Adrenal gland (tissue), 5 donors: ENCODE measurements around the gene POLA2.

Source experiments
- POLR2A ChIP-seq, 2 donors: fragments of 450-650 bp; IDR thresholded peaks; one replicate each; pipeline ENCODE4 v1.6.1; 2017; ENCODE audit warnings: antibody characterized with exemption in 2 of 2, mild to moderate bottlenecking in 2 of 2, moderate library complexity in 1 of 2
- TF ChIP-seq, protein P1 (sequence below), 6 experiments: fragments of 450-650 bp in 4 of 6; fragments of 200-600 bp in 2 of 6; sonication (generic) in 1 of 6; IDR thresholded peaks; 1 replicate in 5 of 6; 2 replicates in 1 of 6; pipeline versions ENCODE4 v1.5.1 to v1.8.0; 2016 to 2021; ENCODE audit warnings: antibody characterized with exemption in 6 of 6, mild to moderate bottlenecking in 2 of 6, moderate library complexity in 1 of 6
- donor health status: DM: no; HTN: no; CAD: no.

DNA sequence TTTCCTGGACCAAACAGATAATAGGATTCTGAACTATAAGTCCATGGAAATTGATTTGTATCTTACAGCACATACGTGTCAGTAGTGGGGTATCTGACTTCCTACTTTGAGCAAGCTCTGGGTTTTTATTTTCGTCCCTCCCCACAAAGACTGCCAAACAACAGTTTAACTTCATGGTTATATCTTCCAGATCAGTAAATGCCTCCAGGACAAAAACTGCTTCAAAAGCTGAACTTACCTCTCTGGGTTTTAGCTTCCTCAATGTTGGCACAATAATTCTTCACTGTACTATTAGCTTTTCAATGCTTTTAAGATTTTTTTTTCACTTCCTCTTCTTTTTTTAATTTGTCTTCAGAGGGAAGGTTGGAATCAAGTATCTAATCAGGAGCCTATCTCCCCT lies 67.7 kb downstream of the POLA2 start:
- TF ChIP-seq POLR2A (IDR thresholded peaks at IDR 0.05): no peak
- TF ChIP-seq, protein P1, sequence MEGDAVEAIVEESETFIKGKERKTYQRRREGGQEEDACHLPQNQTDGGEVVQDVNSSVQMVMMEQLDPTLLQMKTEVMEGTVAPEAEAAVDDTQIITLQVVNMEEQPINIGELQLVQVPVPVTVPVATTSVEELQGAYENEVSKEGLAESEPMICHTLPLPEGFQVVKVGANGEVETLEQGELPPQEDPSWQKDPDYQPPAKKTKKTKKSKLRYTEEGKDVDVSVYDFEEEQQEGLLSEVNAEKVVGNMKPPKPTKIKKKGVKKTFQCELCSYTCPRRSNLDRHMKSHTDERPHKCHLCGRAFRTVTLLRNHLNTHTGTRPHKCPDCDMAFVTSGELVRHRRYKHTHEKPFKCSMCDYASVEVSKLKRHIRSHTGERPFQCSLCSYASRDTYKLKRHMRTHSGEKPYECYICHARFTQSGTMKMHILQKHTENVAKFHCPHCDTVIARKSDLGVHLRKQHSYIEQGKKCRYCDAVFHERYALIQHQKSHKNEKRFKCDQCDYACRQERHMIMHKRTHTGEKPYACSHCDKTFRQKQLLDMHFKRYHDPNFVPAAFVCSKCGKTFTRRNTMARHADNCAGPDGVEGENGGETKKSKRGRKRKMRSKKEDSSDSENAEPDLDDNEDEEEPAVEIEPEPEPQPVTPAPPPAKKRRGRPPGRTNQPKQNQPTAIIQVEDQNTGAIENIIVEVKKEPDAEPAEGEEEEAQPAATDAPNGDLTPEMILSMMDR (IDR thresholded peaks at IDR 0.05): no peak
